HepG2 (cell line): ENCODE results near the gene UBXN6. TPM values are rescaled to one million over a fixed set of nuclear protein-coding genes. Genes with fewer than 3 reads are reported as not detected.

ENCODE experiments used
- ATAC-seq: fragments of 200-7000 bp; cut with Tn5 transposase; 3 replicates; pipeline ENCODE4 v1.9.1; 2020; ENCODE audit warnings: mild to moderate bottlenecking, moderate library complexity
- BruUV-seq: library from RNA; stranded (reverse); fragments of 400-500 nt; replicated peaks from 2 replicates; lab custom pipeline; 2021; lab: Mats Ljungman, UMichigan
- CTCF ChIA-PET: fragments of 300-600 bp; formaldehyde crosslinking; extraction: SDS; loops from one replicate; lab custom pipeline; 2021; ENCODE audit warnings: low total read pairs, inconsistent platforms, low intra/inter-chr PET ratio; lab: Yijun Ruan, JAX
- POLR2A ChIA-PET: fragments of 350-600 bp; sonication (Branson Sonifier 250); formaldehyde crosslinking; loops from one replicate; lab custom pipeline; 2020; ENCODE audit warnings: antibody characterized with exemption, inconsistent platforms; lab: Yijun Ruan, JAX
- DNase-seq: peaks from one replicate; pipeline ENCODE4 v3.0.0-alpha.2; 2015; ENCODE audit warnings: low spot score
- FAIRE-seq: peaks from 3 replicates; lab custom pipeline; 2011; peaks lifted over from hg19 to GRCh38; lab: Jason Lieb, UNC
- H2AFZ ChIP-seq: one replicate; pipeline ENCODE4 v1.6.1; 2011; ENCODE audit warnings: low read length, inconsistent platforms
- H3K27ac ChIP-seq: fragments of 300-600 bp; 3 replicates; pipeline ENCODE4 v1.8.0; 2011; ENCODE audit warnings: mixed run types, mild to moderate bottlenecking, mixed read lengths, low read length, inconsistent platforms; ENCODE audit not compliant: insufficient read depth; ENCODE audit errors: extremely low read length
- H3K27me3 ChIP-seq, 2 experiments: fragments of 200-600 bp in 1 of 2; 2 replicates in 1 of 2; 3 replicates in 1 of 2; pipeline versions ENCODE4 v1.6.0 to v1.8.0; 2011; ENCODE audit warnings: low read length in 2 of 2, mild to moderate bottlenecking in 2 of 2, moderate library complexity in 2 of 2, inconsistent platforms in 1 of 2; ENCODE audit not compliant: insufficient read depth in 2 of 2, control insufficient read depth in 1 of 2
- H3K36me3 ChIP-seq, 2 experiments: fragments of 200-600 bp in 1 of 2; replicated peaks in 1 of 2; 2 replicates in 1 of 2; 3 replicates in 1 of 2; pipeline versions ENCODE4 v1.5.1 to v1.8.0; 2011; ENCODE audit warnings: low read length in 2 of 2, inconsistent platforms in 1 of 2; ENCODE audit not compliant: insufficient read depth in 2 of 2, control insufficient read depth in 1 of 2
- H3K4me1 ChIP-seq: 2 replicates; pipeline ENCODE4 v1.5.1; 2012; ENCODE audit warnings: low read length, inconsistent platforms; ENCODE audit not compliant: insufficient read depth
- H3K4me2 ChIP-seq: 2 replicates; pipeline ENCODE4 v1.6.0; 2011; ENCODE audit warnings: low read depth, low read length, inconsistent platforms
- H3K4me3 ChIP-seq, 3 experiments: fragments of 200-600 bp in 1 of 3; sonication (generic), shearing (Covaris generic) in 1 of 3; replicated peaks in 1 of 3; 2 replicates each; pipeline ENCODE4 v1.5.1; 2011 to 2016; ENCODE audit warnings: low read length in 3 of 3, inconsistent platforms in 2 of 3, low read depth in 2 of 3, mild to moderate bottlenecking in 2 of 3, control low read depth in 1 of 3, mixed read lengths in 1 of 3; ENCODE audit not compliant: insufficient read depth in 1 of 3
- H3K79me2 ChIP-seq: one replicate; pipeline ENCODE4 v1.6.1; 2011; ENCODE audit warnings: low read length, inconsistent platforms; ENCODE audit not compliant: insufficient read depth
- H3K9ac ChIP-seq: 2 replicates; pipeline ENCODE4 v1.6.0; 2011; ENCODE audit warnings: mild to moderate bottlenecking, low read depth, low read length, inconsistent platforms; ENCODE audit not compliant: insufficient read depth
- H3K9me3 ChIP-seq: 2 replicates; pipeline ENCODE4 v1.5.1; 2012; ENCODE audit warnings: mild to moderate bottlenecking, low read length
- H4K20me1 ChIP-seq: 2 replicates; pipeline ENCODE4 v1.6.0; 2011; ENCODE audit warnings: inconsistent platforms, mild to moderate bottlenecking, low read length, moderate library complexity; ENCODE audit not compliant: insufficient read depth
- ATF1 ChIP-seq: IDR thresholded peaks from 2 replicates; pipeline ENCODE4 v1.6.1; 2016; ENCODE audit warnings: mild to moderate bottlenecking, control low read depth
- CHD2 ChIP-seq: IDR thresholded peaks from 2 replicates; pipeline ENCODE4 v1.6.1; 2011; ENCODE audit warnings: low read depth, low read length, improper control_type of control experiment
- FOXO1 ChIP-seq: sonication (generic); formaldehyde crosslinking; IDR thresholded peaks from 2 replicates; pipeline ENCODE4 v1.4.0; 2020; ENCODE audit warnings: missing genetic modification reagents
- NFE2L1 ChIP-seq: sonication (generic); formaldehyde crosslinking; IDR thresholded peaks from 2 replicates; pipeline ENCODE4 v1.4.0; 2020; ENCODE audit warnings: missing genetic modification reagents, mild to moderate bottlenecking, borderline replicate concordance
- PRPF4 ChIP-seq: fragments of 200-400 bp; formaldehyde crosslinking; IDR thresholded peaks from 2 replicates; pipeline ENCODE4 v1.6.1; 2016; ENCODE audit warnings: low read length, low read depth; ENCODE audit not compliant: poor library complexity, severe bottlenecking
- REXO4 ChIP-seq: sonication (generic); formaldehyde crosslinking; IDR thresholded peaks from 2 replicates; pipeline ENCODE4 v1.8.0; 2022; ENCODE audit warnings: missing genetic modification reagents, mild to moderate bottlenecking, borderline replicate concordance
- WIZ ChIP-seq: sonication (generic); formaldehyde crosslinking; IDR thresholded peaks from 2 replicates; pipeline ENCODE4 v1.5.1; 2020; ENCODE audit warnings: mild to moderate bottlenecking, missing genetic modification reagents
- ZNF24 ChIP-seq: fragments of 450-650 bp; IDR thresholded peaks from 2 replicates; pipeline ENCODE4 v1.6.1; 2017; ENCODE audit warnings: antibody characterized with exemption, mild to moderate bottlenecking
- ZNF343 ChIP-seq: sonication (generic); formaldehyde crosslinking; IDR thresholded peaks from 2 replicates; pipeline ENCODE4 v1.4.0; 2020; ENCODE audit warnings: mild to moderate bottlenecking, missing genetic modification reagents
- ZNF367 ChIP-seq: sonication (generic); formaldehyde crosslinking; IDR thresholded peaks from 2 replicates; pipeline ENCODE4 v1.4.0; 2020; ENCODE audit warnings: missing genetic modification reagents, borderline replicate concordance
- ZNF382 ChIP-seq: sonication (generic); formaldehyde crosslinking; IDR thresholded peaks from 2 replicates; pipeline ENCODE4 v1.5.0; 2020; ENCODE audit warnings: missing genetic modification reagents, mild to moderate bottlenecking, borderline replicate concordance
- WGBS: methylation state at CpG from one replicate; pipeline ENCODE4 v1.1.6; 2017; ENCODE audit warnings: low lambda C conversion rate; 5-methylcytosine and 5-hydroxymethylcytosine counted together
- in situ Hi-C: cut with HindIII; loops from 2 replicates; pipeline ENCODE4 v1.10.0; 2017; ENCODE audit warnings: low pct_unique_long_range_greater_than_20kb; ENCODE audit not compliant: extremely low pct_ligation_motif_present
- intact Hi-C: fragments of 100-400 bp; cut with micrococcal nuclease; formaldehyde crosslinking; loops from one replicate; pipeline ENCODE4 v1.10.0; 2022; ENCODE audit not compliant: unreplicated experiment
- polyA plus RNA-seq, 8 experiments: library from polyadenylated mRNA; depleted of rRNA in 3 of 8; stranded (reverse) in 7 of 8; unstranded in 1 of 8; fragments of >200 nt; fragmentation: Illumina TruSeq in 4 of 8; extraction: Trizol in 4 of 8; gene quantifications; 2 replicates each; pipeline versions ENCODE4 v1.2.1 to v1.2.3, GENCODE V29; 2011 to 2016; ENCODE audit warnings: low read depth in 4 of 8, missing spikeins in 1 of 8, mixed read lengths in 1 of 8; ENCODE audit not compliant: insufficient read depth in 1 of 8
- total RNA-seq, 5 experiments: library from RNA; depleted of rRNA; stranded (reverse); fragments of >200 nt; fragmentation: Illumina TruSeq; extraction: Trizol; gene quantifications; 2 replicates each; pipeline ENCODE4 v1.2.3, GENCODE V29; 2016; ENCODE audit warnings: low read depth in 1 of 5
- TF ChIP-seq, protein P1 (sequence below), 2 experiments: sonication (generic) in 1 of 2; formaldehyde crosslinking in 1 of 2; IDR thresholded peaks; 2 replicates each; pipeline versions ENCODE4 v1.4.0 to v1.6.1; 2018 to 2020; ENCODE audit warnings: missing genetic modification reagents in 2 of 2, borderline replicate concordance in 1 of 2, low read depth in 1 of 2, mild to moderate bottlenecking in 1 of 2, missing biosample characterization in 1 of 2
- TF ChIP-seq, protein P2 (sequence below): sonication (generic); formaldehyde crosslinking; IDR thresholded peaks from 2 replicates; pipeline ENCODE4 v1.4.0; 2020; ENCODE audit warnings: mild to moderate bottlenecking, missing genetic modification reagents, borderline replicate concordance

The UBXN6 gene
- total and polyA plus RNA-seq, 2 of the 13 experiments (the other 11 are each of a cell fraction or from before 2014, with no cell fraction given), result 34.9 to 35.5 TPM

DNA sequence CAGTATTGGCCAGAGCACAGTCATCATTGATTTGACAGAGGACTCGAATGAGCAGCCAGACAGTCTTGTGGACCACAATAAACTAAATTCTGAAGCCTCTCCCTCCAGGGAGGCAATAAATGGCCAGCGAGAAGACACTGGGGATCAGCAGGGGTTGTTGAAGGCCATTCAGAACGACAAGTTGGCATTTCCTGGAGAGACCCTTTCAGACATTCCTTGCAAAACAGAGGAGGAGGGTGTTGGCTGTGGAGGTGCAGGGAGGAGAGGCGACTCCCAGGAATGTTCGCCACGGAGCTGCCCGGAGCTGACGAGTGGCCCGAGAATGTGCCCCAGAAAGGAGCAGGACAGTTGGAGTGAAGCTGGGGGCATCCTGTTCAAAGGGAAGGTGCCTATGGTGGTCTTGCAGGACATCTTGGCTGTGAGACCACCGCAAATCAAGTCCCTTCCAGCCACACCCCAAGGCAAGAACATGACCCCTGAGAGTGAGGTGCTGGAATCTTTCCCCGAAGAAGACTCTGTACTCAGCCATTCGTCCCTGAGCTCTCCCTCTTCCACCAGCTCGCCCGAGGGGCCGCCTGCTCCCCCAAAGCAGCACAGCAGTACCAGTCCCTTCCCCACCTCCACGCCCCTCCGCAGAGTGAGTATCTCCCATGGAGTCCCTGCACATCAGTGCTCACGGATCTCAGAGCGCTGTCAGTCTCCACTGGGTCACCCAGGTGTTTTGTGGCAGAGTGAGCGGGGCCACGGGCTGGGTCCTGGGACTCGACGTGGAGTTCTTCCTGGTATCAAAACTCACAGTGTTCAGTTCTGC is 48.3 kb downstream of the UBXN6 start:
- no peak for FAIRE-seq
- Histone ChIP-seq H3K79me2 (peaks cover 40% of the 10 kb centered on the region), H3K27me3 (no peaks in the 10 kb centered on the region), H2AFZ (no peak overlapping the region), H3K9ac (no peak overlapping the region), H3K36me3 (peaks cover 10 to 50% of the 10 kb centered on the region in 2 experiments), H3K9me3 (no peaks in the 10 kb centered on the region), H3K27ac (no peak overlapping the region), H3K4me2 (no peak overlapping the region), H4K20me1 (no peaks in the 10 kb centered on the region; the same call in 1 of the 2 replicates), H3K4me3 (no peak overlapping the region), H3K4me1 (peaks cover 41% of the 10 kb centered on the region)
- in situ Hi-C loops, result no loop called here
- TF ChIP-seq NFE2L1 (CRISPR knock-in tag) (no peak), ZNF24 (no peak), FOXO1 (no peak), CHD2 (no peak), REXO4 (CRISPR knock-in tag) (no peak), WIZ (CRISPR knock-in tag) (no peak), ZNF382 (CRISPR knock-in tag) (no peak), ATF1 (CRISPR knock-in tag) (no peak), PRPF4 (no peak), ZNF367 (CRISPR knock-in tag) (no peak), ZNF343 (CRISPR knock-in tag) (no peak)
- TF ChIP-seq, protein P1, sequence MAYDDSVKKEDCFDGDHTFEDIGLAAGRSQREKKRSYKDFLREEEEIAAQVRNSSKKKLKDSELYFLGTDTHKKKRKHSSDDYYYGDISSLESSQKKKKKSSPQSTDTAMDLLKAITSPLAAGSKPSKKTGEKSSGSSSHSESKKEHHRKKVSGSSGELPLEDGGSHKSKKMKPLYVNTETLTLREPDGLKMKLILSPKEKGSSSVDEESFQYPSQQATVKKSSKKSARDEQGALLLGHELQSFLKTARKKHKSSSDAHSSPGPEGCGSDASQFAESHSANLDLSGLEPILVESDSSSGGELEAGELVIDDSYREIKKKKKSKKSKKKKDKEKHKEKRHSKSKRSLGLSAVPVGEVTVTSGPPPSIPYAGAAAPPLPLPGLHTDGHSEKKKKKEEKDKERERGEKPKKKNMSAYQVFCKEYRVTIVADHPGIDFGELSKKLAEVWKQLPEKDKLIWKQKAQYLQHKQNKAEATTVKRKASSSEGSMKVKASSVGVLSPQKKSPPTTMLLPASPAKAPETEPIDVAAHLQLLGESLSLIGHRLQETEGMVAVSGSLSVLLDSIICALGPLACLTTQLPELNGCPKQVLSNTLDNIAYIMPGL (CRISPR knock-in tag; IDR thresholded peaks at IDR 0.05; ENCODE audit: borderline replicate concordance in 1 of 2, low read depth in 1 of 2), result no peak
- TF ChIP-seq, protein P2, sequence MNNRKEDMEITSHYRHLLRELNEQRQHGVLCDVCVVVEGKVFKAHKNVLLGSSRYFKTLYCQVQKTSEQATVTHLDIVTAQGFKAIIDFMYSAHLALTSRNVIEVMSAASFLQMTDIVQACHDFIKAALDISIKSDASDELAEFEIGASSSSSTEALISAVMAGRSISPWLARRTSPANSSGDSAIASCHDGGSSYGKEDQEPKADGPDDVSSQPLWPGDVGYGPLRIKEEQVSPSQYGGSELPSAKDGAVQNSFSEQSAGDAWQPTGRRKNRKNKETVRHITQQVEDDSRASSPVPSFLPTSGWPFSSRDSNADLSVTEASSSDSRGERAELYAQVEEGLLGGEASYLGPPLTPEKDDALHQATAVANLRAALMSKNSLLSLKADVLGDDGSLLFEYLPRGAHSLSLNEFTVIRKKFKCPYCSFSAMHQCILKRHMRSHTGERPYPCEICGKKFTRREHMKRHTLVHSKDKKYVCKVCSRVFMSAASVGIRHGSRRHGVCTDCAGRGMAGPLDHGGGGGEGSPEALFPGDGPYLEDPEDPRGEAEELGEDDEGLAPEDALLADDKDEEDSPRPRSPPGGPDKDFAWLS (CRISPR knock-in tag), result no peak
- POLR2A ChIA-PET, result no interaction called here
- ATAC-seq, result no peak
- DNase-seq, result no peak
- CTCF ChIA-PET, result no interaction called here
- BruUV-seq, result TSS peak; percentile 34
- intact Hi-C loops, result no loop called here
- WGBS, result 97% methylated on average over 20 of the region's 23 CpGs
